HepG2 (cell line): ENCODE results near the gene SERPINB1. TPM values are rescaled to one million over a fixed set of nuclear protein-coding genes. Genes with fewer than 3 reads are reported as not detected.

Experiments used
- ARID2 ChIP-seq: sonication (generic); formaldehyde crosslinking; IDR thresholded peaks from 2 replicates; pipeline ENCODE4 v1.8.1; 2022; ENCODE audit warnings: mild to moderate bottlenecking, missing genetic modification reagents, borderline replicate concordance
- ATF7 ChIP-seq, 2 experiments: fragments of 450-650 bp in 1 of 2; sonication (generic) in 1 of 2; formaldehyde crosslinking in 1 of 2; IDR thresholded peaks; 2 replicates each; pipeline versions ENCODE4 v1.4.0 to v1.6.1; 2016 to 2020; ENCODE audit warnings: antibody characterized with exemption in 1 of 2, mild to moderate bottlenecking in 1 of 2, missing genetic modification reagents in 1 of 2
- BHLHE40 ChIP-seq: IDR thresholded peaks from 2 replicates; pipeline ENCODE4 v1.6.1; 2011; ENCODE audit warnings: low read length, improper control_type of control experiment
- EEA1 ChIP-seq: sonication (generic); formaldehyde crosslinking; IDR thresholded peaks from 2 replicates; pipeline ENCODE4 v1.5.1; 2020; ENCODE audit warnings: mild to moderate bottlenecking, missing genetic modification reagents, borderline replicate concordance
- EP300 ChIP-seq, 3 experiments: sonication (generic) in 1 of 3; formaldehyde crosslinking in 1 of 3; IDR thresholded peaks; 2 replicates each; pipeline versions ENCODE4 v1.5.1 to v1.6.1; 2011 to 2020; ENCODE audit warnings: low read depth in 2 of 3, low read length in 2 of 3, borderline replicate concordance in 1 of 3, improper control_type of control experiment in 1 of 3, mild to moderate bottlenecking in 1 of 3, missing genetic modification reagents in 1 of 3, moderate library complexity in 1 of 3
- HNRNPH1 ChIP-seq: fragments of 200-400 bp; formaldehyde crosslinking; optimal IDR thresholded peaks from 2 replicates; pipeline ENCODE3; 2017; ENCODE audit warnings: mild to moderate bottlenecking, low read depth, low read length
- HOXA3 ChIP-seq: sonication (generic); formaldehyde crosslinking; IDR thresholded peaks from 2 replicates; pipeline ENCODE4 v1.5.0; 2020; ENCODE audit warnings: missing genetic modification reagents
- IRF9 ChIP-seq: sonication (generic); formaldehyde crosslinking; IDR thresholded peaks from 2 replicates; pipeline ENCODE4 v1.8.0; 2022; ENCODE audit warnings: missing genetic modification reagents, mild to moderate bottlenecking, borderline replicate concordance
- SALL1 ChIP-seq: sonication (generic); formaldehyde crosslinking; IDR thresholded peaks from 2 replicates; pipeline ENCODE4 v1.8.0; 2022; ENCODE audit warnings: mild to moderate bottlenecking, missing genetic modification reagents
- SMARCC2 ChIP-seq: fragments of 450-650 bp; IDR thresholded peaks from 2 replicates; pipeline ENCODE4 v1.6.1; 2017; ENCODE audit warnings: antibody characterized with exemption, mild to moderate bottlenecking
- SMARCE1 ChIP-seq: fragments of 450-650 bp; IDR thresholded peaks from 2 replicates; pipeline ENCODE4 v1.6.1; 2017; ENCODE audit warnings: borderline replicate concordance
- SOX5 ChIP-seq: IDR thresholded peaks from 2 replicates; pipeline ENCODE4 v1.6.1; 2016; ENCODE audit warnings: borderline replicate concordance
- STAT5B ChIP-seq: sonication (generic); formaldehyde crosslinking; IDR thresholded peaks from 2 replicates; pipeline ENCODE4 v1.4.0; 2020; ENCODE audit warnings: missing genetic modification reagents
- TEAD2 ChIP-seq: sonication (generic); formaldehyde crosslinking; IDR thresholded peaks from 2 replicates; pipeline ENCODE4 v1.9.0; 2021; ENCODE audit warnings: missing genetic modification reagents
- YEATS2 ChIP-seq: sonication (generic); formaldehyde crosslinking; IDR thresholded peaks from 2 replicates; pipeline ENCODE4 v1.4.0; 2020; ENCODE audit warnings: missing genetic modification reagents, borderline replicate concordance
- ZBTB3 ChIP-seq: sonication (generic); formaldehyde crosslinking; IDR thresholded peaks from 2 replicates; pipeline ENCODE4 v1.4.0; 2020; ENCODE audit warnings: low read depth, mild to moderate bottlenecking, moderate library complexity, missing genetic modification reagents, borderline replicate concordance
- ZBTB38 ChIP-seq: sonication (generic); formaldehyde crosslinking; IDR thresholded peaks from 2 replicates; pipeline ENCODE4 v1.5.1; 2020; ENCODE audit warnings: mild to moderate bottlenecking, missing genetic modification reagents
- ZNF12 ChIP-seq: sonication (generic); formaldehyde crosslinking; IDR thresholded peaks from 2 replicates; pipeline ENCODE4 v1.5.0; 2020; ENCODE audit warnings: missing genetic modification reagents
- ZNF235 ChIP-seq: sonication (generic); formaldehyde crosslinking; IDR thresholded peaks from 2 replicates; pipeline ENCODE4 v1.8.1; 2023; ENCODE audit warnings: mild to moderate bottlenecking, missing genetic modification reagents, borderline replicate concordance
- ZNF281 ChIP-seq: sonication (generic); formaldehyde crosslinking; IDR thresholded peaks from 2 replicates; pipeline ENCODE4 v1.4.0; 2020; ENCODE audit warnings: missing genetic modification reagents, borderline replicate concordance
- ZNF382 ChIP-seq: sonication (generic); formaldehyde crosslinking; IDR thresholded peaks from 2 replicates; pipeline ENCODE4 v1.5.0; 2020; ENCODE audit warnings: missing genetic modification reagents, mild to moderate bottlenecking, borderline replicate concordance
- ZNF496 ChIP-seq: sonication (generic); formaldehyde crosslinking; IDR thresholded peaks from 2 replicates; pipeline ENCODE4 v1.8.1; 2023; ENCODE audit warnings: mild to moderate bottlenecking, moderate library complexity, missing genetic modification reagents; ENCODE audit not compliant: insufficient replicate concordance
- ZNF639 ChIP-seq: conservative IDR thresholded peaks from 2 replicates; pipeline ENCODE4 v1.6.1; 2018; ENCODE audit warnings: missing genetic modification reagents
- ZSCAN25 ChIP-seq: sonication (generic); formaldehyde crosslinking; IDR thresholded peaks from 2 replicates; pipeline ENCODE4 v1.8.0; 2022; ENCODE audit warnings: mild to moderate bottlenecking, missing genetic modification reagents
- ZSCAN31 ChIP-seq: sonication (generic); formaldehyde crosslinking; IDR thresholded peaks from 2 replicates; pipeline ENCODE4 v1.5.0; 2020; ENCODE audit warnings: low read depth, mild to moderate bottlenecking, missing genetic modification reagents
- polyA plus RNA-seq, 8 experiments: library from polyadenylated mRNA; depleted of rRNA in 3 of 8; stranded (reverse) in 7 of 8; unstranded in 1 of 8; fragments of >200 nt; fragmentation: Illumina TruSeq in 4 of 8; extraction: Trizol in 4 of 8; gene quantifications; 2 replicates each; pipeline versions ENCODE4 v1.2.1 to v1.2.3, GENCODE V29; 2011 to 2016; ENCODE audit warnings: low read depth in 4 of 8, missing spikeins in 1 of 8, mixed read lengths in 1 of 8; ENCODE audit not compliant: insufficient read depth in 1 of 8
- total RNA-seq, 5 experiments: library from RNA; depleted of rRNA; stranded (reverse); fragments of >200 nt; fragmentation: Illumina TruSeq; extraction: Trizol; gene quantifications; 2 replicates each; pipeline ENCODE4 v1.2.3, GENCODE V29; 2016; ENCODE audit warnings: low read depth in 1 of 5

Gene SERPINB1
- total and polyA plus RNA-seq, 2 of the 13 experiments (the other 11 are each of a cell fraction or from before 2014, with no cell fraction given): 41.4 to 60.5 TPM

- TF ChIP-seq ZNF281 (no peak), ATF7 (IDR thresholded peaks at IDR 0.05) (no peak), ATF7 (CRISPR knock-in tag; IDR thresholded peaks at IDR 0.05) (no peak), HNRNPH1 (no peak), ZSCAN31 (CRISPR knock-in tag) (no peak), ZBTB38 (CRISPR knock-in tag) (peak; percentile 98), SMARCC2 (no peak), ZNF382 (no peak), YEATS2 (CRISPR knock-in tag) (no peak), ZNF12 (CRISPR knock-in tag) (no peak), EP300 (IDR thresholded peaks at IDR 0.05; ENCODE audit: low read depth in 2 of 2, low read length in 2 of 2) (no peak), EP300 (CRISPR knock-in tag; IDR thresholded peaks at IDR 0.05; ENCODE audit: borderline replicate concordance) (no peak), ZNF235 (CRISPR knock-in tag) (peak; percentile 14; the same call in 1 of the 2 replicates), ARID2 (CRISPR knock-in tag) (no peak), SALL1 (CRISPR knock-in tag) (0 out of 2 replicates have a peak, but pooled peaks have one; percentile 17), SMARCE1 (no peak), ZNF496 (CRISPR knock-in tag) (no peak), ZNF639 (CRISPR knock-in tag) (no peak), IRF9 (no peak), ZBTB3 (no peak), TEAD2 (CRISPR knock-in tag) (no peak), HOXA3 (CRISPR knock-in tag) (0 out of 2 replicates have a peak, but pooled peaks have one; percentile 4), BHLHE40 (peak; percentile 89), SOX5 (CRISPR knock-in tag) (peak; percentile 41; the same call in 1 of the 2 replicates), ZSCAN25 (no peak), STAT5B (no peak), EEA1 (CRISPR knock-in tag) (no peak)
Measured at GRCh38 chr6:2855061-2855519, 13.4 kb upstream of the SERPINB1 start (continued).
